NT2/D1 (cell line): ENCODE results near the gene WDR35.

Source experiments
- YY1 ChIP-seq: IDR thresholded peaks from 2 replicates; pipeline ENCODE4 v1.6.1; 2011; ENCODE audit not compliant: insufficient read length, insufficient read depth
- ZNF274 ChIP-seq: IDR thresholded peaks from 2 replicates; pipeline ENCODE4 v1.6.1; 2011; ENCODE audit warnings: mild to moderate bottlenecking, low read depth, low read length

DNA sequence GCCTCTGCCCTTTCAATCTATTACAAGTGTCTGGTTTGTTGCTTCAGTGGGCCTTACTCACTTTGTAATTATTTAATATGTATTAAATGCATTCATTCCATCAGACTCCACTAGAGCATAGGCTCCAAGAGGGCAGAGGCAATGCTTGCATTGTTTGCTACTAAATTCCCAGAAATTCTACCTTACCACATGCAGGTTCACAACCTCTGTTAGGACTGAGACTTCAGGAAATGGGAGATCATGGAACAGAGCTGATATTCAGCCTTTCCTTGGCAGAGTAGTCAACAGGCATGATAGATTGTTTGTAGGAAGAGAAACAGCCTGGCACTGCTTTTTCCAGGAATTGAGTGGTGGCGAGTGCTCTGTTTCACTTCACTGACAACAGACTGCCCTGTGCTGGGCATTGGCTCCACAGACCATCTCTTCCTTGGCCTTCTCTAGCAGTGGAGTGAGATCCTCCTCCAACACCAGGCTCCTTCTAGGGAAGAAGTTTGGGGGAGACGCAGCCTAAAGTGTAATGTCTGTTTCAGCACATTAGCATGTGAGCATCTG, 28.8 kb upstream of the WDR35 start:
- TF ChIP-seq YY1 (no peak), ZNF274 (no peak)
